ENCODE data around the gene FLNA.

The FLNA gene

GRCh38 chrX:154355094-154355775 lies 19.2 kb downstream of the FLNA start:
- H3K4me3 ChIP-seq (ENCODE audit: low read depth, low read length): no peak overlapping the region
- TF ChIP-seq CTCF (IDR thresholded peaks at IDR 0.05; ENCODE audit: insufficient read depth, low read depth, low read length, missing control alignments): no peak
- no peak for DNase-seq (ENCODE audit: low read depth)

GRCh38 chrX:154354516-154354915 lies 19.9 kb downstream of the FLNA start:
- H3K4me3 ChIP-seq (ENCODE audit: low read depth, low read length): no peak overlapping the region
- no peak for TF ChIP-seq CTCF (IDR thresholded peaks at IDR 0.05; ENCODE audit: insufficient read depth, low read depth, low read length, missing control alignments)
- no peak for DNase-seq (ENCODE audit: low read depth)

GRCh38 chrX:154354013-154354412 lies 20.4 kb downstream of the FLNA start:
- DNase-seq (ENCODE audit: low read depth): no peak
- no peak for TF ChIP-seq CTCF (IDR thresholded peaks at IDR 0.05; ENCODE audit: insufficient read depth, low read depth, low read length, missing control alignments)

GRCh38 chrX:154353172-154353843 lies 21.1 kb downstream of the FLNA start:
- DNase-seq (ENCODE audit: low read depth): no peak
- no peak overlapping the region for H3K4me3 ChIP-seq (ENCODE audit: low read depth, low read length)
- no peak for TF ChIP-seq CTCF (IDR thresholded peaks at IDR 0.05; ENCODE audit: insufficient read depth, low read depth, low read length, missing control alignments)

More at GRCh38 chrX:154354013-154354412, 20.4 kb downstream of the FLNA start:
- no peak overlapping the region for H3K4me3 ChIP-seq (ENCODE audit: low read depth, low read length)

- no peak for DNase-seq (ENCODE audit: low read depth)
- H3K4me3 ChIP-seq (ENCODE audit: low read depth, low read length): no peak overlapping the region
- no peak for TF ChIP-seq CTCF (IDR thresholded peaks at IDR 0.05; ENCODE audit: insufficient read depth, low read depth, low read length, missing control alignments)
These were observed 22.0 kb downstream of the FLNA start for GRCh38 chrX:154352466-154352865.

- no peak for DNase-seq (ENCODE audit: low read depth)
- TF ChIP-seq CTCF (IDR thresholded peaks at IDR 0.05; ENCODE audit: insufficient read depth, low read depth, low read length, missing control alignments): no peak
- H3K4me3 ChIP-seq (ENCODE audit: low read depth, low read length): no peak overlapping the region
These were observed 22.4 kb downstream of the FLNA start for GRCh38 chrX:154352012-154352401.

All from GM12865 (cell line).